GM23338 (cell line): ENCODE results near the gene EIF4E.

Experiments used
- CTCF ChIP-seq, 2 experiments: fragments of 200-600 bp in 1 of 2; sonication (generic) in 1 of 2; conservative IDR thresholded peaks; 2 replicates each; pipeline versions ENCODE4 v1.5.1 to v1.6.1; 2016 to 2017; ENCODE audit warnings: antibody characterized with exemption in 2 of 2, low read depth in 2 of 2, mild to moderate bottlenecking in 2 of 2, moderate library complexity in 1 of 2
- EZH2 ChIP-seq: fragments of 200-600 bp; sonication (generic); IDR thresholded peaks from one replicate; pipeline ENCODE4 v1.8.0; 2017; ENCODE audit warnings: antibody characterized with exemption, mild to moderate bottlenecking, low read depth; ENCODE audit not compliant: unreplicated experiment
- EZH2phosphoT487 ChIP-seq: fragments of 200-600 bp; sonication (generic); IDR thresholded peaks from one replicate; pipeline ENCODE4 v1.8.1; 2018; ENCODE audit warnings: antibody characterized with exemption; ENCODE audit not compliant: unreplicated experiment
- JUNB ChIP-seq: IDR thresholded peaks from one replicate; pipeline ENCODE4 v1.6.1; 2016; ENCODE audit warnings: antibody characterized with exemption; ENCODE audit not compliant: unreplicated experiment
- NANOG ChIP-seq: IDR thresholded peaks from 2 replicates; pipeline ENCODE4 v1.6.1; 2016; ENCODE audit warnings: antibody characterized with exemption, borderline replicate concordance
- POLR2AphosphoS5 ChIP-seq: IDR thresholded peaks from 2 replicates; pipeline ENCODE4 v1.6.1; 2016; ENCODE audit warnings: antibody characterized with exemption, low read depth
- ZNF331 ChIP-seq: fragments of 250-450 bp; sonication (Bioruptor Pico); IDR thresholded peaks from 2 replicates; pipeline ENCODE4 v1.5.0; 2020; ENCODE audit warnings: low read depth, mild to moderate bottlenecking, moderate library complexity

- TF ChIP-seq CTCF (conservative IDR thresholded peaks at IDR 0.05; ENCODE audit: low read depth in 2 of 2) (no peak), EZH2 (no peak), POLR2AphosphoS5 (no peak), EZH2phosphoT487 (no peak), JUNB (no peak), NANOG (no peak), ZNF331 (CRISPR knock-in tag) (no peak)
Measured at GRCh38 chr4:98921292-98921691, 7.6 kb downstream of the EIF4E start.
